Keratinocyte (primary cell): ENCODE data around the gene DNAJC5G. TPM values are rescaled to one million over a fixed set of nuclear protein-coding genes. Genes with fewer than 3 reads are reported as not detected.
"Not testable (repeated sequence)": the region's sequence is repeated elsewhere in the genome, so short reads cannot be mapped to it uniquely, and the experiment has no call there.

Experiments
- DNase-seq: peaks from one replicate; pipeline ENCODE4 v3.0.0-alpha.2; 2011; ENCODE audit warnings: low read depth, missing footprints, low spot score
- FAIRE-seq: peaks from 2 replicates; lab custom pipeline; 2011; peaks lifted over from hg19 to GRCh38; lab: Jason Lieb, UNC
- H2AFZ ChIP-seq: 2 replicates; pipeline ENCODE4 v1.6.0; 2012; ENCODE audit warnings: low read length, control low read depth, inconsistent platforms; ENCODE audit not compliant: control insufficient read depth
- H3K27ac ChIP-seq: 2 replicates; pipeline ENCODE4 v1.5.1; 2011; ENCODE audit warnings: low read length; ENCODE audit not compliant: control insufficient read depth, insufficient read depth
- H3K27me3 ChIP-seq: 3 replicates; pipeline ENCODE4 v1.6.0; 2011; ENCODE audit warnings: low read length; ENCODE audit not compliant: control insufficient read depth, insufficient read depth; ENCODE audit errors: extremely low read depth
- H3K36me3 ChIP-seq, 2 experiments: 2 replicates in 1 of 2; 3 replicates in 1 of 2; pipeline ENCODE4 v1.5.1; 2011; ENCODE audit warnings: low read length in 2 of 2, mild to moderate bottlenecking in 1 of 2; ENCODE audit not compliant: control insufficient read depth in 2 of 2, insufficient read depth in 2 of 2; ENCODE audit errors: extremely low read depth in 1 of 2
- H3K4me1 ChIP-seq: 3 replicates; pipeline ENCODE4 v1.5.1; 2011; ENCODE audit warnings: low read length; ENCODE audit not compliant: control insufficient read depth, insufficient read depth; ENCODE audit errors: extremely low read depth
- H3K4me2 ChIP-seq: 3 replicates; pipeline ENCODE4 v1.6.0; 2011; ENCODE audit warnings: low read depth, low read length; ENCODE audit not compliant: control insufficient read depth, insufficient read depth; ENCODE audit errors: extremely low read depth
- H3K4me3 ChIP-seq, 3 experiments: fragments of 200-600 bp in 1 of 3; sonication (generic) in 1 of 3; 2 replicates in 2 of 3; 3 replicates in 1 of 3; pipeline ENCODE4 v1.5.1; 2011 to 2016; ENCODE audit warnings: low read length in 3 of 3, mild to moderate bottlenecking in 3 of 3, control low read depth in 2 of 3, inconsistent platforms in 1 of 3, low read depth in 1 of 3, mixed read lengths in 1 of 3, mixed run types in 1 of 3, moderate library complexity in 1 of 3; ENCODE audit not compliant: control insufficient read depth in 2 of 3, insufficient read depth in 2 of 3; ENCODE audit errors: extremely low read depth in 1 of 3
- H3K79me2 ChIP-seq: 2 replicates; pipeline ENCODE4 v1.6.0; 2012; ENCODE audit warnings: low read length; ENCODE audit not compliant: control insufficient read depth, insufficient read depth
- H3K9ac ChIP-seq: 3 replicates; pipeline ENCODE4 v1.6.0; 2011; ENCODE audit warnings: low read length; ENCODE audit not compliant: control insufficient read depth, insufficient read depth; ENCODE audit errors: extremely low read depth
- H3K9me1 ChIP-seq: 3 replicates; pipeline ENCODE4 v1.6.0; 2011; ENCODE audit warnings: low read length; ENCODE audit not compliant: control insufficient read depth, insufficient read depth; ENCODE audit errors: extremely low read depth
- H3K9me3 ChIP-seq: 2 replicates; pipeline ENCODE4 v1.5.1; 2012; ENCODE audit warnings: low read depth, low read length; ENCODE audit not compliant: control insufficient read depth
- H4K20me1 ChIP-seq: 3 replicates; pipeline ENCODE4 v1.6.0; 2011; ENCODE audit warnings: low read length; ENCODE audit not compliant: control insufficient read depth, insufficient read depth; ENCODE audit errors: extremely low read depth
- CTCF ChIP-seq, 3 experiments: IDR thresholded peaks in 1 of 3; conservative IDR thresholded peaks in 1 of 3; optimal IDR thresholded peaks in 1 of 3; 2 replicates in 2 of 3; 3 replicates in 1 of 3; pipeline versions ENCODE3 to v1.5.1; 2011; ENCODE audit warnings: low read length in 3 of 3, mild to moderate bottlenecking in 3 of 3, moderate library complexity in 2 of 3, control low read depth in 1 of 3, inconsistent platforms in 1 of 3; ENCODE audit not compliant: insufficient read depth in 2 of 3; ENCODE audit errors: extremely low read depth in 1 of 3
- EZH2 ChIP-seq: IDR thresholded peaks from one replicate; pipeline ENCODE4 v1.6.1; 2012; ENCODE audit warnings: inconsistent platforms, mild to moderate bottlenecking, low read length, moderate library complexity
- dilution Hi-C: fragments of 300-500 bp; cut with MboI; formaldehyde crosslinking; loops from one replicate; pipeline ENCODE4 v1.7.0; 2020; ENCODE audit warnings: low sequenced_read_pairs; ENCODE audit not compliant: extremely low pct_ligation_motif_present
- polyA plus RNA-seq, 5 experiments: library from polyadenylated mRNA; depleted of rRNA in 3 of 5; stranded (reverse) in 3 of 5; stranded (forward) in 1 of 5; unstranded in 1 of 5; fragments of >200 nt; gene quantifications; 1 replicate in 1 of 5; 2 replicates in 3 of 5; 3 replicates in 1 of 5; pipeline versions ENCODE4 v1.2.1 to v1.2.3, GENCODE V29; 2011 to 2012; ENCODE audit warnings: missing spikeins in 2 of 5, low read depth in 1 of 5, low replicate concordance in 1 of 5

The DNAJC5G gene
- polyA plus RNA-seq, 1 donor (not counting 4 experiments of a cell fraction or from before 2014, with no cell fraction given), result not detected

GRCh38 chr2:27298391-27299080 lies 23.3 kb downstream of the DNAJC5G start:
- no peak for TF ChIP-seq EZH2
- no peak for TF ChIP-seq CTCF (optimal IDR thresholded peaks at IDR 0.05 in 1 of 3, IDR thresholded peaks at IDR 0.05 in 1 of 3, conservative IDR thresholded peaks at IDR 0.05 in 1 of 3; ENCODE audit: extremely low read depth in 1 of 3, insufficient read depth in 2 of 3, low read length in 3 of 3)
- Histone ChIP-seq H3K36me3 (no peaks in the 10 kb centered on the region), H3K9ac (no peak overlapping the region), H3K9me1 (no peaks in the 10 kb centered on the region), H3K4me2 (no peak overlapping the region), H3K27ac (no peak overlapping the region), H2AFZ (no peak overlapping the region), H4K20me1 (no peaks in the 10 kb centered on the region), H3K79me2 (no peaks in the 10 kb centered on the region), H3K4me1 (peaks cover 3% of the 10 kb centered on the region), H3K9me3 (no peaks in the 10 kb centered on the region), H3K27me3 (no peaks in the 10 kb centered on the region), H3K4me3 (no peak overlapping the region)
- dilution Hi-C loops, result no loop called here
- FAIRE-seq (no peak), DNase-seq (no peak)

- H3K4me1 ChIP-seq, H3K4me3 ChIP-seq, dilution Hi-C loops, H3K9ac ChIP-seq, H3K4me2 ChIP-seq, H3K36me3 ChIP-seq, H4K20me1 ChIP-seq, H3K27ac ChIP-seq, H2AFZ ChIP-seq, H3K79me2 ChIP-seq, DNase-seq, H3K9me3 ChIP-seq, H3K9me1 ChIP-seq, FAIRE-seq: not testable (repeated sequence)
- peaks cover 10% of the 10 kb centered on the region for H3K27me3 ChIP-seq
Measured at GRCh38 chr2:27300606-27301005, 25.4 kb downstream of the DNAJC5G start.
